Erythroblast (primary cell): ENCODE results near the gene ZNF821.

ENCODE experiments used
- DNase-seq, 2 experiments: peaks; one replicate each; lab custom pipeline; 2025; lab: John Stamatoyannopoulos, UW
- GATA1 ChIP-seq: IDR thresholded peaks from 2 replicates; pipeline ENCODE4 v1.6.1; 2011; ENCODE audit warnings: low read depth, mild to moderate bottlenecking, control low read depth, low read length, moderate library complexity
- POLR2A ChIP-seq: IDR thresholded peaks from 2 replicates; pipeline ENCODE4 v1.6.1; 2011; ENCODE audit warnings: mild to moderate bottlenecking, low read length

Gene ZNF821, protein sequence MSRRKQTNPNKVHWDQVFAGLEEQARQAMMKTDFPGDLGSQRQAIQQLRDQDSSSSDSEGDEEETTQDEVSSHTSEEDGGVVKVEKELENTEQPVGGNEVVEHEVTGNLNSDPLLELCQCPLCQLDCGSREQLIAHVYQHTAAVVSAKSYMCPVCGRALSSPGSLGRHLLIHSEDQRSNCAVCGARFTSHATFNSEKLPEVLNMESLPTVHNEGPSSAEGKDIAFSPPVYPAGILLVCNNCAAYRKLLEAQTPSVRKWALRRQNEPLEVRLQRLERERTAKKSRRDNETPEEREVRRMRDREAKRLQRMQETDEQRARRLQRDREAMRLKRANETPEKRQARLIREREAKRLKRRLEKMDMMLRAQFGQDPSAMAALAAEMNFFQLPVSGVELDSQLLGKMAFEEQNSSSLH

DNA sequence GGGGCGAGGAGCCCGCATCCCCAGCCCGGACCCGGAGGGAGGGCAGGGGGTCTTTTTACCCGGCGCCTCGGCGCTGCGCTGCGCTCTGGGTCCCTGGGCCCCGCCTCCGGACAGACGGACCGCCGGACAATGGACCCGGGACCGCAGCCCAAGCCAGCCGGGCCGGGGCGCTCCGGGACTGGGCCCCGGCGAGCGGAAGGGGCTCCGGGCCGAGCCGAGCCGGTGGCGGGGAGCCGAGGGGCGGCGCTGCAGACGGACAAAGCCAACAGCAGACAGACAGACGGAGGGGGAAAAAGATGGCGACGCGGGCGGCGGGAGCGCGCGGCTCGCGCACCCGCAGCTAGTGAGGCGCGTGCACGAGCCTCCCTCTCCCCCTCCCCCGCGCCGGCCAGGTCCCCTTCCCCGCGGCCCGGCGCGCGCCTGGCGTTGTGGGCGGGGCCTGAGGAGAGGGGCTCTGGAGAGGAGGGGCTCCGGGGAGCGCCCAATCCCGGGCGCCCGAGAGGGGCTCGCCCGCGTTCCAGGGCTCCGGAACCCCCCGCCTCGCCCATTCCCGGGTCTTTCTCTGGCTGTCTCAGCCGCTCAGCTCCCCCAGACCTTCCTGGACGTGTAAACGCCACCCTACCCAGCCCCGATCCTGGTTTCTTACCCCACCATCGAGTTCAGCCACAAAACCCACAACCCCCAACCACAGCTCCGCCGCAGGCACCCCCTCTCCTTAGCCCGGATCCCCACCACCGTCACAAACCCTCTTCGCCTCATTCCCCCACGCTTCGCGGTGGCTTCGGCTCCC, at the start of gene ZNF821:
Gene ZNF821, minus strand, starts transcription at position 334 of the 790 bp plus-strand sequence. CDS start 4,236 bp downstream, outside the sequence.
- DNase-seq = peak; percentile 76 to 77
- no peak for TF ChIP-seq POLR2A
- TF ChIP-seq GATA1 = no peak

DNA sequence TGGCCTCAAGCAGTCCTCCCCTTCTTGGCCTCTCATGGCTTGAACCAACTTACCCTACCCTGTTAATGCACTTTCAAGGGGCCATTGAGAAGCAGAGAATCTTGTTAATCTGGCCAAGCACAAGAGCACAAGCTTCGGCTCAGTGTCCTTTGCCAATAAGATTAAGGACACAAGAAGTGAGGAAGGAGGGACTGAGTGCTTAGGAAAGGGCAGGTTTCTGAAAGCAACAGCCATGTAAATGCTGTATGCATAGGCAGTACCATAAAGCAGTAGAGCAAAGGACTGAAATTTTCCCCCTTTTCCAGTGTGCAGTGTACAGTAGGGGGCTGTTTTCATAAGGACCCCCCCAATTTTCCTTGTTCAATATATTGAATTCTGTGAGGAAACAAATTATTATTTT, 49.0 kb upstream of the ZNF821 start:
- no peak for DNase-seq
- TF ChIP-seq POLR2A = no peak
- no peak for TF ChIP-seq GATA1

DNA sequence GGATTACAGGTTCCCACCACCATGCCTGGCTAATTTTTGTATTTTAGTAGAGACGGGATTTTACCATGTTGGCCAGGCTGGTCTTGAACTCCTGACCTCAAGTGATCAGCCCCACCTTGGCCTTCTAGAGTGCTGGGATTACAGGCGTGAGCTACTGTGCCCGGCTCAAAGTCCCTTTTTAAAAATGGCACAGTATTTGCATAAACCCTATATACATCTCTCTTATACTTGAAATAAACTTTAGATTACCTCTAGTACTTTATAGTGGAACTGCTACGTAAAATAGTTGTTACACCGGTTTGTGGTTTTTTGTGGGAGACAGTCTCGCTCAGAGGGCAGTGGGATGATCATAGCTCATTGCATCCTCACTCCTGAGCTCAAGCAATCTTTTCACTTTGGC, 47.6 kb upstream of the ZNF821 start:
- TF ChIP-seq GATA1 = no peak
- TF ChIP-seq POLR2A = no peak
- no peak for DNase-seq

DNA sequence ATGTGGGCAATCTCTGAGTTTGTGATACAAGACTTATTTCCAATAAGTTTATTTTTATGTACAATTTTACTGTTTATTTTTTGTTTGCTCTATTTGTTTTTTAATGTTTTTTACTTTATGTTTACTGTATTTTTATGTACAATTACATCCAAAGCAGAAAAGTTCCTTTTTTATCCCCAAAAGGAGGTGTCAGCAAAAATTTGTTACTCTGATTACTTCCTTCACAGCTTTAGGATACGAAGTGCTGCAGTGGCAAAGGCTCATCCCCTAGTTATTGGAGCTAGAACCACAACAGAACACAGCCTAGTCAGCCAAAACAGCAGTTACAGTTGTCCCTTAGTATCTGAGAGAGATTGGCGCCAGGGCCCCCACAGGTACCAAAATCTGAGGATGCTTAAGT, 47.0 kb upstream of the ZNF821 start:
- DNase-seq = no peak
- no peak for TF ChIP-seq GATA1
- no peak for TF ChIP-seq POLR2A

DNA sequence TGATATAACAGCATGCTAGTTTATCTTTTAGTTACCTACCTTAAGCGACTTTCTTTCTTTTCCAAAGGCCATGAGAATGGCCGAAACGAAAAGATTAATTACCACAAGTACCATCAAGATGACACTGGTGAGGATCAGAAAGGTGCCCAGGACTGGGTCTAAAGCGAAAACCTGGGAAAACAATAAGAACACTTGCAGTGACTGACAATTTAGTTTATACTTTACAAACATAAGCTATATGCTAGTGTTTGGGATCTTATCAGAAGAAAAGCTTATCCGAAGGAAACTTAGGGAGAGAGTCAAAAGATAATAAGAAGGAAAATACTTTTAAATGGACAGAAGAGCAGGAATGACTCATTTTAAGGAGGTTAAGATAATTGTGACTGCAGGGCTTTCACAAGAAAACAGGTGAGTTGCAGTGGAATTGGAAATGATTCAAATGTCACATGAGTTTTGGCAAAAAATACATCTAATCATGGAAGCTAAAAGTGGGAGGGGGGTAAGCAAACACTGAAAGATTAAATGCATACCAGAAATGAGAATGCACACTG, 46.1 kb upstream of the ZNF821 start:
- TF ChIP-seq POLR2A (no peak), GATA1 (no peak)

DNA sequence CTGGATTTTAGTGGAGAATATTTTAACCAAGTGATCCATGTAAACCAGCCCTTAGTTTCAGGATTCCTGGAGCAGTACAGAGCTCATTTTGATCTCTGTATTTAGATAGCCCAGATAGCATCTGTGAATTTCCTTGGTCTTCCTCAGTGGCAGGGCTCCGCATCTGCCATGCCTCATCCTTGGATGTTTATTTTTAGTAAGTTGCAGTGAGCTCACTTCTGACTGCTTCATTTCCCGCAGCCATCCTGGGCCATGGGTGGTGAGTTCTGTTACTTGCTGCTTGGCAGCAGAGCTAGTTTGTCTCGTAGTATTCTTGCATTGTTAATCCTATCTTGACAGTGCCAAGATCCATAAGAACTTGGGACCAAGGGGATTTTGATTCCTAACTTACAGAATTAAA, 45.1 kb upstream of the ZNF821 start:
- no peak for TF ChIP-seq POLR2A
- TF ChIP-seq GATA1 = no peak
- DNase-seq = no peak

More for the DNA sequence above, 46.1 kb upstream of the ZNF821 start:
- DNase-seq = no peak

DNA sequence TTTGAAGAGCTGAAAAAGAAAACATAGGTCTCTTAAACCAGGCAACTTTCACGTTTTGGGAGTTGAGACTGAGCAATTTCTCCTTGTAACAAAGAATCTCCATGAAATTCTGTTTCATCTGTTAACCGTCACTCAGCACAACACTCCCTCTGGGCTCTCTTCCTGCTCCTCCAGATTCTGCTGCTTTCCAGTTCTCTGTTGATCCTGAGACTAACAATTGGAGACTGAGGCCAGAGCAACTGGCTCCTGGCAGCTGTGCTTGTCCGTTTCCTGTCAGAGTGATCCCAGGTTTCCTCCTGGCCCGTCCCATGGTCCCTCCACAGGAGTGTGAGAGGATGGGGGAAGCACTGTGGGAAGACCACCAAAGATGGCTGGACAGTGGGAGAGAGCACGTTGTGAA, 43.8 kb upstream of the ZNF821 start:
- TF ChIP-seq GATA1 = no peak
- TF ChIP-seq POLR2A = no peak
- no peak for DNase-seq

DNA sequence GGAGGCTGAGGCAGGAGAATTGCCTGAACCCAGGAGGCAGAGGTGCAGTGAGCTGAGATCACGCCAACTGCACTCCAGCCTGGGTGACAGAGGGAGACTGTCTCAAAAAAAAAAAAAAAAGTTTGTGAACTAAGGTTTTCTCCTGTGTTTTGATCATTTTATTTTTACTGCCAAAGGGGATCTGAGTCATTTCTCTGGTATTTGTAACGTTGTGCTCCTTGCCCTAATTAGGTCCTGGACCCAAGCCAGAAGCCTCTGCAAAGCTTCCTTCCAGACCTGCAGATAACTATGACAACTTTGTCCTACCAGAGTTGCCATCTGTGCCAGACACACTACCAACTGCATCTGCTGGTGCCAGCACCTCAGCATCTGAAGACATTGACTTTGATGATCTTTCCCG, 43.4 kb upstream of the ZNF821 start:
- DNase-seq = peak in 1 of 2 experiments; percentile 42
- TF ChIP-seq GATA1 = no peak
- TF ChIP-seq POLR2A = no peak

DNA sequence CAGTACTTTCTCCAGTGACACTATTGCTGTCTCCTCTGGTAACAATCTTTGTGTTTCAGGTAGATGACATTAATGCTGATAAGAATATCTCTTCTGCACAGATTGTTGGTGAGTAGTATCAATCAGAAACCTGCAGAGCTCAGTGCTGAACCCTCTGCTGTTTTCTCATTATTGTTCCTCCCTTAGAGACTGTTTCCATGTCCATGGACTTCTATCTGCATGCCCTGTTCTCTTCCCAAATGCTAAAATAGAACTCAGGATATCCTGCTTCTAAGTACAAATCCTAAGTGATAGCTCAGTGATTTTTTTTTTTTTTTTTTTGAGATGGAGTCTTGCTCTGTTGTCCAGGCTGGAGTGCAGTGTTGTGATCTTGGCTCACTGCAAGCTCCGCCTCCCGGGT, 40.7 kb upstream of the ZNF821 start:
- TF ChIP-seq POLR2A = no peak
- no peak for TF ChIP-seq GATA1
- DNase-seq = no peak

DNA sequence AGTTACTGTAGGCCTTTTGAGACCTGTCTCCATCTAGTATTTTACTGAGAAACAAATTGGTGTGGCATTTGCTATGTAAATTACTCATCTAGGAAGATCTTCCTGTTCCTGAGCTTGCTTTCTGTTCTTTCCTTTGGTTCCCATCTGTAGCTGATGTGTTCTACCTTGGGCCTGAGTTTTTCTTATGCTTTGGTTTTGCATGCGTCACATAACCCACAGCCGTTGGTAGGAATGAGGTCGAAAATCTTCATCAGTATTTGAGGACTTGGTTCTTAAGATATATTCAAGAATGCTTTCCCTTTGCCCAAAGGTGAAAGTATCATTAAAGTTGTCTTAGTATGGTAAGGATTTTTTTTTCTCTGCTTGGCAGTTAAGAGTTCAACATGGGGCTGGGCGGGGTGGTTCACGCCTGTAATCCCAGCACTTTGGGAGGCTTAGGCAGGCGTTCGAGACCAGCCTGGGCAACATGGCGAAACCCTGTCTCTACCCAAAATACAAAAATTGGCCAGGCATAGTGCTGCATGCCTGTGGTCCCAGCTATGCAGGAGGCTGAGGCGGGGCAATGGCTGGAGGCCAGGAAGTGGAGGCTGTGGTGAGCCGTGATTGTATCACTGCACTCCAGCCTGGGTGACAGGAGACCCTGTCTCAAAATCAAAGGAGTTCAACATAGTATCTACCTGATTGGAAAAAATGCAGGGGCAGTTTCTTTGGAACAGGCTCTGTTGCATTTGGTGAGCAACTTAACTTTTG, 40.1 kb upstream of the ZNF821 start:
- DNase-seq = no peak
- TF ChIP-seq POLR2A (no peak), GATA1 (no peak)

DNA sequence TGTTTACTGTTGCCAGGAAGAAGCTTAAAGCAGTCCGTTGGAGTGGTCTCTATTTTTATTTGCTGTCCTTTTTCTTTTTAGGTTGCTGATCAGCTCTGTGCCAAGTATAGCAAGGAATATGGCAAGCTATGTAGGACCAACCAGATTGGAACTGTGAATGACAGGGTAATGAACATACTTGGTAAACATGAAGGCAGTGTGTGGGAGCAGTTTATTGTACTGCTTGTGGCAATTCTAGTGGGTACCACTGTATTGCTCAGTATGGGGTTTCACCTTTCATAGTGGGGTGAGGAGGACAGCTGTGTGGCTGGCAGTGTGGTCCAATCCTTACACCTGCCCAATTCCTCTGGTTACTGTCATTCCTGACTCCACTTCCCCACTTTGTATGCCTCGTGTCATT, 36.7 kb upstream of the ZNF821 start:
- no peak for TF ChIP-seq GATA1
- TF ChIP-seq POLR2A = no peak
- no peak for DNase-seq

DNA sequence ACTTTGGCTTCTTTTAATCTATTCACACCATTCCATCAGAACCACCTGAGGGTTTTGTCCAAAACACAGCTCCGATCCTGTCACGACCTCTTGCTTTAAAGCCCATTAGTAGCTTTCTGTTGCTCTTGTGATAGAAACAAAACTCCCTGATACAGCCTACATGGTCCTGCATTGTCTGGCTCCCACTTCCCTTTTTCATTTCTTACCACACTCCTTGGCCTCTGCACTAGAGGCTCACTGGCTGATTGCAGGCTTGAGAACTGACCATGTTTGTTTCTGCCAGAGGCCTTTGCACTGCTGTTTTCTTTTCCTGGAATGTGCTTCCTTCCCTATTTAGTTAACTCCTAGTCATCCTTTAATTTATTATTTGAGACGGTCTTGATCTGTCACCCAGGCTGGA, 35.1 kb upstream of the ZNF821 start:
- no peak for DNase-seq
- TF ChIP-seq POLR2A (no peak), GATA1 (no peak)

DNA sequence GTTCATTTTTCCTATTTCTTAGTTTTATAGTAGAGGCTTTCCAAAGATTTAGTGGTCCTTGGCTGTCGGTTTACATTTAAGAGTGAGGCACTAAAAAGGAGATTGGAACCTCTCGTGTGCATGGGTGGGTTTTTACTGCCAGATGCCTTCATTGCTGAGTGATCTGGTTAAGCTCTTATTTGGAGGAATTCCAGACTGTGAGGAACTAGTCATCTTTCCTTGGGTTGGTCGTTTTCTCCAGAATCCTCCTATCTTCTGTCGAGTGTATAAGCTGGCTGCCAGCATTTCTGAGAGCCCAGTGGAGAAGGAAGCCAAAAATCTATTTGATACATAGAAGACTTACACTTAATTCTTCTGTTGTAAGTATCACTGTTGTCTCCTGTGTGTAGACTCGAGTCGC, 33.9 kb upstream of the ZNF821 start:
- DNase-seq = no peak
- no peak for TF ChIP-seq POLR2A
- no peak for TF ChIP-seq GATA1
